Measurements from ENCODE around the gene STX5.

DNA sequence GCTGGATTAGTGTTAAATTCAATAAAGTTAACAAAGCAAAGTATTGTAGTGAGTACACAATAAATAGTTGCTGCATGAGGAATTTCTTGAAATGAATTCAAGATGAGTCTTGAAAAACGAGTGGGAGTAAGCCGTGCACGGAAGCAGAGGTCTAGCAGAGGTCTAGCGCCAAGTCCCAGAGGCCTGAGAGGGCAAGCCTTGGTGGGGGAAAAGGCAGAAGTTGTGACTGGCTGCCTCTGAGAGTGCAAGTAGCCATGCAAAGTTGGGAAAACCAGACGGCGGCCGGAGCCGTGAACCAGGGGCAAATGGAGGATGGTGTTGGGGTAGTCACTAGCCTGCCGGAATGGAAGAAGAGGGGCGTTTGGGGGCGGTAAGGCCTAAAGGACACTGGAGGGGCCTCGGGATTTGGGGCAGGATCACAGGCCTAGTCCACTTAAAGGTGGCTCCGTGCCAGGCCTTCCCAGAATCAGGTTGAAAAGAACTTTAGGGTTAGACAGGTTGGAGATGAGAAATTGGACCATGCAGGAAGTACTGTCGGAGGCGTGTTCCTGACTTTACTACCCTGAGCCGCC, 48.5 kb upstream of the STX5 start:
- TF ChIP-seq MAX (IDR thresholded peaks at IDR 0.05): no peak
- no peak for TF ChIP-seq POLR2A (IDR thresholded peaks at IDR 0.05; ENCODE audit: low read length)
- TF ChIP-seq CTCF (IDR thresholded peaks at IDR 0.05): no peak
- TF ChIP-seq MAFK (IDR thresholded peaks at IDR 0.05; ENCODE audit: partially characterized antibody): no peak
- no peak for TF ChIP-seq ZNF302 (CRISPR knock-in tag; IDR thresholded peaks at IDR 0.05)

All from A549 (cell line).